Stimulated activated effector memory CD8-positive, alpha-beta T cell treated with anti-CD3 and anti-CD28 coated beads, Interleukin-12 subunit alpha, Interleukin-12 subunit beta, amount 100 ng/mL, for 72 hours (primary cell): ENCODE measurements around the gene PHACTR3.
A peak's percentile ranks its signal among the peaks of the same experiment; 100 is the strongest.

Experiments
- ATAC-seq: fragments of 150-1000 bp; cut with Tn5 transposase; 2 replicates; pipeline ENCODE4 v1.10.0; 2021
- DNase-seq, 2 donors: peaks; one replicate each; pipeline ENCODE4 v3.0.0; 2021 to 2022; ENCODE audit warnings: low spot score in 2 of 2
- H3K27ac Mint-ChIP-seq: one replicate; pipeline ENCODE4 v1.8.0; 2022; ENCODE audit warnings: mild to moderate bottlenecking, mixed read lengths
- H3K36me3 Mint-ChIP-seq: one replicate; pipeline ENCODE4 v1.8.0; 2022; ENCODE audit warnings: mild to moderate bottlenecking, mixed read lengths
- H3K4me1 Mint-ChIP-seq: one replicate; pipeline ENCODE4 v1.8.0; 2022; ENCODE audit warnings: mixed read lengths
- H3K4me3 Mint-ChIP-seq: one replicate; pipeline ENCODE4 v1.8.0; 2022; ENCODE audit warnings: mild to moderate bottlenecking, mixed read lengths
- H3K9me3 Mint-ChIP-seq: one replicate; pipeline ENCODE4 v1.8.0; 2022; ENCODE audit warnings: mixed read lengths

PHACTR3 gene

GRCh38 chr20:59598625-59599310 is 5.6 kb upstream of the PHACTR3 start:
- Mint-ChIP-seq H3K4me1 (peaks cover 5% of the 10 kb centered on the region), H3K36me3 (no peaks in the 10 kb centered on the region), H3K4me3 (no peak overlapping the region), H3K9me3 (no peaks in the 10 kb centered on the region), H3K27ac (no peak overlapping the region)
- peak; percentile 38 for ATAC-seq
- peak in 1 of 2 donors; percentile 11 for DNase-seq

- Mint-ChIP-seq H3K36me3 (no peaks in the 10 kb centered on the region), H3K9me3 (no peaks in the 10 kb centered on the region), H3K4me1 (peaks cover 5% of the 10 kb centered on the region), H3K27ac (no peak overlapping the region), H3K4me3 (no peak overlapping the region)
- DNase-seq (no peak), ATAC-seq (no peak)
Measured at GRCh38 chr20:59599941-59600340, 4.4 kb upstream of the PHACTR3 start.

- DNase-seq (no peak), ATAC-seq (no peak)
- peaks cover 5% of the 10 kb centered on the region for H3K4me1 Mint-ChIP-seq
- H3K9me3 Mint-ChIP-seq: no peaks in the 10 kb centered on the region
- H3K36me3 Mint-ChIP-seq: no peaks in the 10 kb centered on the region
- H3K4me3 Mint-ChIP-seq: no peak overlapping the region
- no peak overlapping the region for H3K27ac Mint-ChIP-seq
Measured at GRCh38 chr20:59600472-59600871, 3.9 kb upstream of the PHACTR3 start.

- H3K36me3 Mint-ChIP-seq: no peaks in the 10 kb centered on the region
- no peaks in the 10 kb centered on the region for H3K9me3 Mint-ChIP-seq
- DNase-seq (no peak), ATAC-seq (no peak)
- peaks cover 5% of the 10 kb centered on the region for H3K4me1 Mint-ChIP-seq
- H3K4me3 Mint-ChIP-seq: no peak overlapping the region
- H3K27ac Mint-ChIP-seq: no peak overlapping the region
Measured at GRCh38 chr20:59602546-59603080, 1.7 kb upstream of the PHACTR3 start.

- ATAC-seq (no peak), DNase-seq (no peak)
- no peak overlapping the region for H3K27ac Mint-ChIP-seq
- H3K36me3 Mint-ChIP-seq: no peaks in the 10 kb centered on the region
- no peaks in the 10 kb centered on the region for H3K9me3 Mint-ChIP-seq
- H3K4me3 Mint-ChIP-seq: no peak overlapping the region
- H3K4me1 Mint-ChIP-seq: peaks cover 5% of the 10 kb centered on the region
Measured at GRCh38 chr20:59603176-59603575, 1.2 kb upstream of the PHACTR3 start.

GRCh38 chr20:59604741-59605600 is 631 bp downstream of the PHACTR3 start:
- H3K27ac Mint-ChIP-seq: no peak overlapping the region
- no peak overlapping the region for H3K4me3 Mint-ChIP-seq
- no peaks in the 10 kb centered on the region for H3K36me3 Mint-ChIP-seq
- ATAC-seq (no peak), DNase-seq (no peak)
- H3K4me1 Mint-ChIP-seq: no peaks in the 10 kb centered on the region
- H3K9me3 Mint-ChIP-seq: no peaks in the 10 kb centered on the region

- Mint-ChIP-seq H3K4me3 (no peak overlapping the region), H3K9me3 (no peaks in the 10 kb centered on the region), H3K4me1 (no peaks in the 10 kb centered on the region), H3K36me3 (no peaks in the 10 kb centered on the region), H3K27ac (no peak overlapping the region)
- ATAC-seq (no peak), DNase-seq (no peak)
Measured at GRCh38 chr20:59605601-59606364, 1.4 kb downstream of the PHACTR3 start.

GRCh38 chr20:59606566-59606965 is 2.2 kb downstream of the PHACTR3 start:
- no peaks in the 10 kb centered on the region for H3K4me1 Mint-ChIP-seq
- no peak overlapping the region for H3K4me3 Mint-ChIP-seq
- H3K9me3 Mint-ChIP-seq: no peaks in the 10 kb centered on the region
- H3K36me3 Mint-ChIP-seq: no peaks in the 10 kb centered on the region
- DNase-seq (no peak), ATAC-seq (no peak)
- H3K27ac Mint-ChIP-seq: no peak overlapping the region

GRCh38 chr20:59608396-59608795 is 4.1 kb downstream of the PHACTR3 start:
- Mint-ChIP-seq H3K4me3 (no peak overlapping the region), H3K27ac (no peak overlapping the region), H3K36me3 (no peaks in the 10 kb centered on the region), H3K4me1 (no peaks in the 10 kb centered on the region), H3K9me3 (no peaks in the 10 kb centered on the region)
- DNase-seq (no peak), ATAC-seq (no peak)

GRCh38 chr20:59608871-59609270 is 4.5 kb downstream of the PHACTR3 start:
- no peaks in the 10 kb centered on the region for H3K4me1 Mint-ChIP-seq
- ATAC-seq: no peak
- DNase-seq: no peak
- no peak overlapping the region for H3K4me3 Mint-ChIP-seq
- no peak overlapping the region for H3K27ac Mint-ChIP-seq
- no peaks in the 10 kb centered on the region for H3K36me3 Mint-ChIP-seq
- no peaks in the 10 kb centered on the region for H3K9me3 Mint-ChIP-seq

GRCh38 chr20:59611286-59611685 is 6.9 kb downstream of the PHACTR3 start:
- Mint-ChIP-seq H3K27ac (no peak overlapping the region), H3K4me3 (no peak overlapping the region), H3K36me3 (no peaks in the 10 kb centered on the region), H3K4me1 (no peaks in the 10 kb centered on the region), H3K9me3 (no peaks in the 10 kb centered on the region)
- DNase-seq: no peak
- no peak for ATAC-seq

GRCh38 chr20:59613861-59614260 is 9.5 kb downstream of the PHACTR3 start:
- H3K4me3 Mint-ChIP-seq: no peak overlapping the region
- H3K9me3 Mint-ChIP-seq: no peaks in the 10 kb centered on the region
- H3K4me1 Mint-ChIP-seq: no peaks in the 10 kb centered on the region
- DNase-seq (no peak), ATAC-seq (no peak)
- no peaks in the 10 kb centered on the region for H3K36me3 Mint-ChIP-seq
- no peak overlapping the region for H3K27ac Mint-ChIP-seq

- Mint-ChIP-seq H3K36me3 (no peaks in the 10 kb centered on the region), H3K4me1 (no peaks in the 10 kb centered on the region), H3K9me3 (no peaks in the 10 kb centered on the region), H3K4me3 (no peak overlapping the region), H3K27ac (no peak overlapping the region)
- DNase-seq (no peak), ATAC-seq (no peak)
Measured at GRCh38 chr20:59614714-59615113, 10.4 kb downstream of the PHACTR3 start.

GRCh38 chr20:59616306-59616705 is 12.0 kb downstream of the PHACTR3 start:
- DNase-seq (no peak), ATAC-seq (no peak)
- H3K4me1 Mint-ChIP-seq: no peaks in the 10 kb centered on the region
- H3K27ac Mint-ChIP-seq: no peak overlapping the region
- no peaks in the 10 kb centered on the region for H3K36me3 Mint-ChIP-seq
- H3K9me3 Mint-ChIP-seq: no peaks in the 10 kb centered on the region
- H3K4me3 Mint-ChIP-seq: no peak overlapping the region

- ATAC-seq: no peak
- Mint-ChIP-seq H3K9me3 (no peaks in the 10 kb centered on the region), H3K36me3 (no peaks in the 10 kb centered on the region), H3K4me1 (no peaks in the 10 kb centered on the region), H3K27ac (no peak overlapping the region), H3K4me3 (no peak overlapping the region)
- DNase-seq: no peak
Measured at GRCh38 chr20:59617221-59617620, 12.9 kb downstream of the PHACTR3 start.
